Measurements from ENCODE around the gene TOM1L2.

DNA sequence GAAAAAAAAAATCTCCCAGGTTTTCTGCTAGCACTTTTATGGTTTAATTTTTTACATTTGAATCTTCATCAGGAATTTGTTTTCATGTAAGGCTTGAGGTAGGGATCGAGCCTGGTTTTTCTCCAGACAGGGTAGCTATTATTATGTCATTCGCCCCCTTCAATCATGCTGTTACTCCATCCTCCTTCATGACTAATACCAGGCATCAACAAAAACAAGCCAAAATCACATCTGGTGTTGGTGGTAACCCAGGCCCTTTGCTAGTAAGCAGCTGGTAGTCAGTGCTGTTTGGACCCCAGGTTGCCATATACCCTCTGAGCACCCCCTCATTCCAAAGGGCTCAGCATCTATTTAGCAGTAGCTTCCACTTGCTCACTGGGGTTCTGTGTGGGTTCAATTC is 30.0 kb upstream of the TOM1L2 start:
- TF ChIP-seq CTCF (IDR thresholded peaks at IDR 0.05) (no peak), POLR2A (IDR thresholded peaks at IDR 0.05) (no peak)

All from lower leg skin (tissue), 3 donors.